H1 (cell line): Measurements from ENCODE around the gene OPN1SW.

ENCODE experiments used
- BACH1 ChIP-seq: IDR thresholded peaks from 2 replicates; pipeline ENCODE4 v1.6.1; 2012; ENCODE audit warnings: low read length, improper control_type of control experiment
- EZH2 ChIP-seq: fragments of 200-600 bp; sonication (generic); IDR thresholded peaks from 2 replicates; pipeline ENCODE4 v1.7.1; 2012; ENCODE audit warnings: low read depth, mild to moderate bottlenecking, moderate library complexity, low read length, inconsistent platforms; ENCODE audit not compliant: severe bottlenecking
- JUN ChIP-seq: IDR thresholded peaks from 2 replicates; pipeline ENCODE4 v1.6.1; 2011; ENCODE audit warnings: low read depth, mild to moderate bottlenecking, improper control_type of control experiment, low read length
- JUND ChIP-seq: IDR thresholded peaks from 2 replicates; pipeline ENCODE4 v1.6.1; 2011; ENCODE audit warnings: mild to moderate bottlenecking, improper control_type of control experiment, low read length
- KDM5A ChIP-seq: fragments of 200-600 bp; IDR thresholded peaks from 2 replicates; pipeline ENCODE4 v1.7.1; 2012; ENCODE audit warnings: mild to moderate bottlenecking, low read length, inconsistent platforms, mixed read lengths
- POLR2A ChIP-seq, 2 experiments: IDR thresholded peaks; 1 replicate in 1 of 2; 2 replicates in 1 of 2; pipeline ENCODE4 v1.6.1; 2011; ENCODE audit warnings: low read depth in 2 of 2, low read length in 2 of 2, mild to moderate bottlenecking in 2 of 2; ENCODE audit errors: control extremely low read depth in 1 of 2
- SIN3A ChIP-seq, 2 experiments: IDR thresholded peaks in 1 of 2; conservative IDR thresholded peaks in 1 of 2; 2 replicates each; pipeline ENCODE4 v1.6.1; 2011 to 2012; ENCODE audit warnings: low read length in 2 of 2, improper control_type of control experiment in 1 of 2, low read depth in 1 of 2, mild to moderate bottlenecking in 1 of 2
- SP2 ChIP-seq: IDR thresholded peaks from 2 replicates; pipeline ENCODE4 v1.6.1; 2012; ENCODE audit warnings: mild to moderate bottlenecking, low read length, inconsistent platforms
- TAF1 ChIP-seq: IDR thresholded peaks from 2 replicates; pipeline ENCODE4 v1.6.1; 2011; ENCODE audit warnings: mild to moderate bottlenecking, low read depth, low read length
- ZNF274 ChIP-seq: IDR thresholded peaks from 2 replicates; pipeline ENCODE4 v1.7.0; 2012; ENCODE audit warnings: low read length, borderline replicate concordance; ENCODE audit errors: extremely low read depth
- TF ChIP-seq, protein P1 (sequence below), 3 experiments: IDR thresholded peaks; 1 replicate in 2 of 3; 2 replicates in 1 of 3; pipeline versions ENCODE4 v1.5.1 to v1.6.1; 2011; ENCODE audit warnings: low read length in 3 of 3, mild to moderate bottlenecking in 3 of 3, inconsistent platforms in 2 of 3, low read depth in 1 of 3, moderate library complexity in 1 of 3; ENCODE audit not compliant: insufficient read depth in 1 of 3; ENCODE audit errors: control extremely low read depth in 1 of 3

DNA sequence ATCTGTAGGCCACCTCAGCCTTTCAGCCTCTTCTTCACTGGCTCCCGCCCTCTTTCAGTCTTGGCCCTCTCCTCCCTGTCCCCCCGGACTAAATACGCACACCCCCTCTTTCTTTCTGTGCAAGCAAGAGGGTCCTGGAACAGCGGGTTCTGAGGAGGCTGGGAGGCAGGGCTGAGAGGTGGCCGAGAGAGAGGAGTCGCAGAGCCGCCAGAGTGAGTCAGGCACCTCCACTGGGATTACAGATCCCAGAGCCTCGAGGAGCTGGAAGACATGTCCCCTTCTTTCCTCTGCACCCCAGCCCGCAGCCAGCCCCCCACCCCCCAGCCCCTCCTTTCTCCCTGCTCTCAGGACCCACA, 16.4 kb upstream of the OPN1SW start:
- TF ChIP-seq ZNF274 (no peak), SIN3A (conservative IDR thresholded peaks at IDR 0.05 in 1 of 2, IDR thresholded peaks at IDR 0.05 in 1 of 2; ENCODE audit: low read depth in 1 of 2, low read length in 2 of 2) (no peak), JUND (no peak), BACH1 (no peak), SP2 (no peak), EZH2 (no peak), KDM5A (no peak), TAF1 (no peak), POLR2A (IDR thresholded peaks at IDR 0.05; ENCODE audit: control extremely low read depth in 1 of 2, low read depth in 2 of 2, low read length in 2 of 2) (no peak), JUN (no peak)
- TF ChIP-seq, protein P1, sequence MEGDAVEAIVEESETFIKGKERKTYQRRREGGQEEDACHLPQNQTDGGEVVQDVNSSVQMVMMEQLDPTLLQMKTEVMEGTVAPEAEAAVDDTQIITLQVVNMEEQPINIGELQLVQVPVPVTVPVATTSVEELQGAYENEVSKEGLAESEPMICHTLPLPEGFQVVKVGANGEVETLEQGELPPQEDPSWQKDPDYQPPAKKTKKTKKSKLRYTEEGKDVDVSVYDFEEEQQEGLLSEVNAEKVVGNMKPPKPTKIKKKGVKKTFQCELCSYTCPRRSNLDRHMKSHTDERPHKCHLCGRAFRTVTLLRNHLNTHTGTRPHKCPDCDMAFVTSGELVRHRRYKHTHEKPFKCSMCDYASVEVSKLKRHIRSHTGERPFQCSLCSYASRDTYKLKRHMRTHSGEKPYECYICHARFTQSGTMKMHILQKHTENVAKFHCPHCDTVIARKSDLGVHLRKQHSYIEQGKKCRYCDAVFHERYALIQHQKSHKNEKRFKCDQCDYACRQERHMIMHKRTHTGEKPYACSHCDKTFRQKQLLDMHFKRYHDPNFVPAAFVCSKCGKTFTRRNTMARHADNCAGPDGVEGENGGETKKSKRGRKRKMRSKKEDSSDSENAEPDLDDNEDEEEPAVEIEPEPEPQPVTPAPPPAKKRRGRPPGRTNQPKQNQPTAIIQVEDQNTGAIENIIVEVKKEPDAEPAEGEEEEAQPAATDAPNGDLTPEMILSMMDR (IDR thresholded peaks at IDR 0.05; ENCODE audit: control extremely low read depth in 1 of 3, insufficient read depth in 1 of 3, low read depth in 1 of 3, low read length in 3 of 3) = no peak
